NB4 (cell line): ENCODE results near the gene ETV6.

Experiments used
- MYC ChIP-seq: IDR thresholded peaks from 2 replicates; pipeline ENCODE4 v1.6.1; 2011; ENCODE audit warnings: low read depth, low read length
- TF ChIP-seq, protein P1 (sequence below): IDR thresholded peaks from one replicate; pipeline ENCODE4 v1.5.1; 2012; ENCODE audit warnings: low read depth, low read length

- TF ChIP-seq, protein P1, sequence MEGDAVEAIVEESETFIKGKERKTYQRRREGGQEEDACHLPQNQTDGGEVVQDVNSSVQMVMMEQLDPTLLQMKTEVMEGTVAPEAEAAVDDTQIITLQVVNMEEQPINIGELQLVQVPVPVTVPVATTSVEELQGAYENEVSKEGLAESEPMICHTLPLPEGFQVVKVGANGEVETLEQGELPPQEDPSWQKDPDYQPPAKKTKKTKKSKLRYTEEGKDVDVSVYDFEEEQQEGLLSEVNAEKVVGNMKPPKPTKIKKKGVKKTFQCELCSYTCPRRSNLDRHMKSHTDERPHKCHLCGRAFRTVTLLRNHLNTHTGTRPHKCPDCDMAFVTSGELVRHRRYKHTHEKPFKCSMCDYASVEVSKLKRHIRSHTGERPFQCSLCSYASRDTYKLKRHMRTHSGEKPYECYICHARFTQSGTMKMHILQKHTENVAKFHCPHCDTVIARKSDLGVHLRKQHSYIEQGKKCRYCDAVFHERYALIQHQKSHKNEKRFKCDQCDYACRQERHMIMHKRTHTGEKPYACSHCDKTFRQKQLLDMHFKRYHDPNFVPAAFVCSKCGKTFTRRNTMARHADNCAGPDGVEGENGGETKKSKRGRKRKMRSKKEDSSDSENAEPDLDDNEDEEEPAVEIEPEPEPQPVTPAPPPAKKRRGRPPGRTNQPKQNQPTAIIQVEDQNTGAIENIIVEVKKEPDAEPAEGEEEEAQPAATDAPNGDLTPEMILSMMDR, result no peak
- TF ChIP-seq MYC, result no peak
Observed at GRCh38 chr12:11688831-11689230, 39.4 kb downstream of the ETV6 start.
